Sigmoid colon (tissue), 4 donors: ENCODE measurements around the gene RHEB.

Experiments
- EP300 ChIP-seq, 4 donors: sonication (generic); formaldehyde crosslinking; IDR thresholded peaks; one replicate each; pipeline ENCODE4 v1.6.1; 2017; ENCODE audit warnings: antibody characterized with exemption in 4 of 4
- POLR2A ChIP-seq, 2 donors: fragments of 450-650 bp; IDR thresholded peaks; one replicate each; pipeline ENCODE4 v1.6.1; 2016; ENCODE audit warnings: antibody characterized with exemption in 2 of 2, mild to moderate bottlenecking in 2 of 2, moderate library complexity in 2 of 2
- TF ChIP-seq, protein P1 (sequence below), 4 experiments: fragments of 450-650 bp in 3 of 4; fragments of 200-600 bp in 1 of 4; IDR thresholded peaks; one replicate each; pipeline ENCODE4 v1.5.1; 2016 to 2019; ENCODE audit warnings: antibody characterized with exemption in 4 of 4, mild to moderate bottlenecking in 3 of 4, moderate library complexity in 2 of 4

DNA sequence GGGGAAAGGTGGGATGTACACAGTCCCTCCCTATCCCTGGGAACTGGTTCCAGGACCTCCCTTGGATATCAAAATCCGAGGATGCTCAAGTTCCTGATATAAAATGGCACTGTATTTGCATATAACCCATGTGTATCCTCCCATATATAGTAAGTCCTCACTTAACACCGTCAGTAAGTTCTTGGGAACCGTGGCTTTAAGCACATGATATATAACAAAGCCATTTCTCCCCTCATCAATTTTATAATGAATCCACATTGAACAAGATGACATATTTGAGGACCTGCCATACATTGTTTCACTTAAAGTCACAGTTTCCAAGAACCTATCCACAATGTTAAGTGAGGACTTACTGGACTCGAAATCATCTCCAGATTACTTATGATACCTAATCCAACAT, 85.1 kb downstream of the RHEB start:
- TF ChIP-seq EP300 (IDR thresholded peaks at IDR 0.05): no peak
- TF ChIP-seq, protein P1, sequence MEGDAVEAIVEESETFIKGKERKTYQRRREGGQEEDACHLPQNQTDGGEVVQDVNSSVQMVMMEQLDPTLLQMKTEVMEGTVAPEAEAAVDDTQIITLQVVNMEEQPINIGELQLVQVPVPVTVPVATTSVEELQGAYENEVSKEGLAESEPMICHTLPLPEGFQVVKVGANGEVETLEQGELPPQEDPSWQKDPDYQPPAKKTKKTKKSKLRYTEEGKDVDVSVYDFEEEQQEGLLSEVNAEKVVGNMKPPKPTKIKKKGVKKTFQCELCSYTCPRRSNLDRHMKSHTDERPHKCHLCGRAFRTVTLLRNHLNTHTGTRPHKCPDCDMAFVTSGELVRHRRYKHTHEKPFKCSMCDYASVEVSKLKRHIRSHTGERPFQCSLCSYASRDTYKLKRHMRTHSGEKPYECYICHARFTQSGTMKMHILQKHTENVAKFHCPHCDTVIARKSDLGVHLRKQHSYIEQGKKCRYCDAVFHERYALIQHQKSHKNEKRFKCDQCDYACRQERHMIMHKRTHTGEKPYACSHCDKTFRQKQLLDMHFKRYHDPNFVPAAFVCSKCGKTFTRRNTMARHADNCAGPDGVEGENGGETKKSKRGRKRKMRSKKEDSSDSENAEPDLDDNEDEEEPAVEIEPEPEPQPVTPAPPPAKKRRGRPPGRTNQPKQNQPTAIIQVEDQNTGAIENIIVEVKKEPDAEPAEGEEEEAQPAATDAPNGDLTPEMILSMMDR (IDR thresholded peaks at IDR 0.05): no peak
- no peak for TF ChIP-seq POLR2A (IDR thresholded peaks at IDR 0.05)
